Subcutaneous adipose tissue (tissue), 4 donors: ENCODE data around the gene ELSPBP1. TPM values are rescaled to one million over a fixed set of nuclear protein-coding genes. Genes with fewer than 3 reads are reported as not detected.

Experiments
- total RNA-seq, 4 donors: library from RNA; depleted of rRNA; stranded (reverse); fragments of >200 nt; gene quantifications; one replicate each; pipeline ENCODE4 v1.1.0, GENCODE V29; 2016
- TF ChIP-seq, protein P1 (sequence below): fragments of 450-650 bp; IDR thresholded peaks from one replicate; pipeline ENCODE4 v1.5.1; 2016; ENCODE audit warnings: low read depth, mild to moderate bottlenecking, control low read depth, antibody characterized with exemption, moderate library complexity

ELSPBP1 gene
- total RNA-seq, 4 donors from 2014 or later: not detected

DNA sequence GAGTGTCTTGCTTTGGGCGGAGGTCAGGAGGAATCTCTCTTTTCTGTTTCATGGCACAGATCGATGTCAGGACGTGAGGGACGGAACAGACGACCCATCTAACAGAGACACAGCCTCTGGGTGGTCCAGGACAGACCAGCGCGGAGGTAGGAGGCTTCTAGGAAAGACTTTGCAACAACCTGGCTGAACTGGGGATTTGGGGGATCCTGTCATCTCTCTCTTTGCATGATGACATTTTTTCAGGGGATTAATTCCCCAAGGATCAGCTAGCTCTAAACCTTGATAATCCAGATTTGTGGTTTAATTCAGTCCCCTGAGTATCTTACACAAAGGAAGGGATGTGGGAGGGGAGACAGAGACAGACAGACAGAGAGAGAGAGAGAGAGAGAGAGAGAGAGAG is 35.0 kb downstream of the ELSPBP1 start:
- TF ChIP-seq, protein P1, sequence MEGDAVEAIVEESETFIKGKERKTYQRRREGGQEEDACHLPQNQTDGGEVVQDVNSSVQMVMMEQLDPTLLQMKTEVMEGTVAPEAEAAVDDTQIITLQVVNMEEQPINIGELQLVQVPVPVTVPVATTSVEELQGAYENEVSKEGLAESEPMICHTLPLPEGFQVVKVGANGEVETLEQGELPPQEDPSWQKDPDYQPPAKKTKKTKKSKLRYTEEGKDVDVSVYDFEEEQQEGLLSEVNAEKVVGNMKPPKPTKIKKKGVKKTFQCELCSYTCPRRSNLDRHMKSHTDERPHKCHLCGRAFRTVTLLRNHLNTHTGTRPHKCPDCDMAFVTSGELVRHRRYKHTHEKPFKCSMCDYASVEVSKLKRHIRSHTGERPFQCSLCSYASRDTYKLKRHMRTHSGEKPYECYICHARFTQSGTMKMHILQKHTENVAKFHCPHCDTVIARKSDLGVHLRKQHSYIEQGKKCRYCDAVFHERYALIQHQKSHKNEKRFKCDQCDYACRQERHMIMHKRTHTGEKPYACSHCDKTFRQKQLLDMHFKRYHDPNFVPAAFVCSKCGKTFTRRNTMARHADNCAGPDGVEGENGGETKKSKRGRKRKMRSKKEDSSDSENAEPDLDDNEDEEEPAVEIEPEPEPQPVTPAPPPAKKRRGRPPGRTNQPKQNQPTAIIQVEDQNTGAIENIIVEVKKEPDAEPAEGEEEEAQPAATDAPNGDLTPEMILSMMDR: no peak

DNA sequence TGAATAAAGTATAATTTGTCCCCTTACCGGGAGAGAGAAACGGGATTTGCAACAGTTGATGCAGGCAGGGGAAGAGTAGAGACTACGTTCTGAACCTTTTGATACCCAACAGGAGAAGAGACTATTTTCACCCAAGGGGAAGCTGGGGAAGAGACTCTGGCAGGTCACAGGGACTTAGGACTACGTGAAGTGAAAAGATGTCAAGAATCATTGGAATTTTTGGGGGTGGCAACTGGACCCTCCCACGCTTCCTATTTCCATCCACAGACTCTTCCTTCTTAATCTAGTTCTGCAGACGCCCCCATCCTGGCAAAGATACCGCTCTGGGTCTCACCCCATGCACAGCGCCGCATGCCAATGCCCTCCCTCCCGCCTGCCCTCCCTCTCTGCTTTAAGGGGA is 35.6 kb downstream of the ELSPBP1 start:
- TF ChIP-seq, protein P1: no peak

DNA sequence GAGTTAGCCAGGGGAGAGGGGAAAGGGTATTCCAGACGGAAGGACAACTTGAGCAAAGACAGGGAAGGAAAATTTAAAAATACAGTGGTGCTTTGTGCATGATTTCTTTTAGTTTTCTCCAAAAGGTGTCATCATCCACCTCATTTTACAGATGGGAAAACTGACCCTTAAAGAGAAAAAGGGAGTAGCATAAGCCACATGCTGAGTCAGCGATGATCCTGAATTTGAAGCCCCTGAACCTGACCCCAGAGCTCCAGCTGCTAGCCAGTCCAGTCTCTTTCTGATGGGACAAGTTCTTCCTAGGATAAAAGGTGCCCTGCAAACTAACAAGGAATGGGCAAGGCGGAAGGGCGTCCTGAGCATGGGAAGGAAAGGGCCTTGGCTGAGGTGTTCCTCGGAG is 39.2 kb downstream of the ELSPBP1 start:
- TF ChIP-seq, protein P1: no peak

DNA sequence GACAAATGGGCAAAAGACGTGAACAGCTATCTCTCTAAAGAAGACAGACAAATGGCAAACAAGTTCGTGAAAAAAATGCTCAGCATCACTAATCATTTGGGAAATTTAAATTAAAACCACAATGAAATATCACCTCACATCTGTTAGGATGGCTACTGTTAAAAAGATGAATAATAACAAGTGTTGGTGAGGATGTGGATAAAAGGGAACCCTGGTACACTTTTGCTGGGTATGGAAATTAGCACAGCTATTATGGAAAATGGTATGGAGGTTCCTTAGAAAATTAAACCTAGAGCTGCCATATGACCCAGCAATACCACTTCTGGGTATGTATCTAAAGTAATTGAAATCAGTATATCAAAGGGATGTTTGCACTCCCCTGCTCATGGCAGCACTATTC is 42.3 kb downstream of the ELSPBP1 start:
- TF ChIP-seq, protein P1: no peak

DNA sequence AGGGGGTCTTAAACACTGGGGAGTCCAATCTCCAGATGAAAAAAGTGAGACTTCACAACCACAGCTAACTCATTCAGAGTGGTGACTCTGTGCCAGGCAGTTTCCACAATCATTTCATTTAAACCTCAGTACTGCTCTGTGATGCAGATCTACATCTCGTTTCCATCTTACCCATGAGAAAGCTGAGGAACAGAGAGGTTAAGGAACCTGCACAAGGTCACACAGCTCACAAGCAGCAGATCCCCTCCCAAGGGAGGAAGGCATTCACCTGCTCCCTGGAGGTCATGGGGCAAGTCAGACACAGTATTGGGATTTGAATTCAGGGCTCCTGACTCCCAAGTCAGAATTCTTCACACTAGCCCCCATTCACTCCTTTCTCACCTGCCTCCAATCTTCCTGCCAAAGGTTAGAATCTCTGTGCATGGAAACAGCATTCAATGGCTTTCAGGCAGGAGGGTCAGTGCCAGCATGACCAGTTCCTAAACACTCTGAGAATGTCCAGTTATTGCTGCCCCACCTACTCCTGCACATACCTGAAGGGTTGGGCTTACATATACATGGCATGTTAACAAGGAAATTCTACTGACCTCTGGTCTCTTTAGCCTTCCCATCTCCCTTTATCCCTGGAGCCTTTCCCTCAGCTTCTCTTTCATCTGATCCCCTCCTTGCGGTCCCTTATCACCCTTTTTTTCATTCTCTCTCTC is 47.6 kb downstream of the ELSPBP1 start:
- TF ChIP-seq, protein P1: no peak

DNA sequence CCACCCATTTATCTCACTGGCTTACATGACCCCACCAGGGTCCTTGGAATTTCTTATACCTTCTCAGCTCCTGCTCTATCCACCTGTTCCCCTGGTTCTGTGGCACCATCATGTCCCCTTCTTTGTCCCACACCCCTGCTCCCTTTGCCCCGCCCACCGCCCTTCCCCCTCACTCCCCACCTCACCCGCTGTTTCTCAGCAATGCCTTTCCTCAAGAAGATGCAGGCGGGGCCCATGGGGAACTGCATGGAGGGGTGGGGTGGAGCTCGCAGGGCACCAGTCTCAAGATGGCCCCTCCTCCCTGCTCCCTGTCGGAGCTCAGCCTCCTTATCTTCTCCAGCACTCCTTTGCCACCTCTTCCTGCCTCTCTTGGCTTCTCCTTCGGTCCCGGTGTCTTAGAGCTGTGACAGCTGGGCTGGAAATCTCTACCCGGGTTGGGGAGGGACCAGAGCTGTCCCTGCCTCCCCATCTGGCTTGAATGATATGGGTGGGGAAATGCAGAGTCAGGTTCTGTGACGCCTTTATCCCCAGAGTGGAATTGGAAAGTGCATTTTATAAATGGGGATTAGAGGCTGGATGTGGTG is 49.3 kb downstream of the ELSPBP1 start, which contains the start of gene CABP5:
CABP5 (minus strand) TSS at position 405 of the 584 bp plus-strand sequence; CDS start at position 248, 157 bp downstream.
- TF ChIP-seq, protein P1: no peak

DNA sequence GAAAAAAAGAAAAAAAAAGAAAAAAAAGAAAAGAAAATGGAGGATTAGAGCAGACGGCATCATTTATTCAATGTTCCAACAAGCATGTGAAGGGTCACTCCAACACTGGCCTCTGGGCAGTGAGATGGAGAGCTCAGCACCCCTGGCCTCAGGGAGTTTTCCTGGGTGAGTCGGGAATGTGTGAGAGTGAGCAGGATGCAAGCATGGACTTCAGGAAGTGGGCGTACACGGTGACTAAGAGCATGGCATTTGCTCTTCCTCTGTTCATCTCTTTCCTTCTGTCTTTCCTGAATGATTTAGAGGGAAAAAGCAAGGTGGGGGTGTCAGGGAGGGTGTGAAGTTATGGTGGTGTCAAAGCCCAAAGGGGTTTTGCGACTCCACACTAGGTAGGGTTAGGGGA is 50.1 kb downstream of the ELSPBP1 start:
- TF ChIP-seq, protein P1: no peak
